Lower leg skin (tissue), 4 donors: ENCODE results near the gene MT1M. TPM values are rescaled to one million over a fixed set of nuclear protein-coding genes. Genes with fewer than 3 reads are reported as not detected.

ENCODE experiments used
- DNase-seq, 2 donors: peaks; one replicate each; pipeline ENCODE4 v3.0.0-alpha.2; 2019; ENCODE audit warnings: low spot score in 2 of 2
- H3K4me3 ChIP-seq: fragments of 200-600 bp; sonication (generic); 2 replicates; pipeline ENCODE4 v1.5.1; 2017; ENCODE audit warnings: mild to moderate bottlenecking, low read depth; ENCODE audit not compliant: poor library complexity, severe bottlenecking
- CTCF ChIP-seq, 3 donors: fragments of 450-650 bp; IDR thresholded peaks; one replicate each; pipeline ENCODE4 v1.5.1; 2016; ENCODE audit warnings: antibody characterized with exemption in 3 of 3, mild to moderate bottlenecking in 3 of 3, moderate library complexity in 2 of 3
- POLR2A ChIP-seq, 2 donors: fragments of 450-650 bp; IDR thresholded peaks; one replicate each; pipeline ENCODE4 v1.6.1; 2016 to 2017; ENCODE audit warnings: antibody characterized with exemption in 2 of 2, mild to moderate bottlenecking in 1 of 2, moderate library complexity in 1 of 2
- WGBS, 2 donors: methylation state at CpG; one replicate each; pipeline ENCODE4 v1.1.5; 2018; 5-methylcytosine and 5-hydroxymethylcytosine counted together
- intact Hi-C: fragments of 100-400 bp; cut with DNase I; formaldehyde crosslinking; loops from one replicate; pipeline ENCODE4 v1.15.0; 2023; ENCODE audit warnings: low total_unique reads
- total RNA-seq, 4 donors: library from RNA; depleted of rRNA; stranded (reverse); fragments of >200 nt; gene quantifications; one replicate each; pipeline ENCODE4 v1.1.0, GENCODE V29; 2016

MT1M gene
- total RNA-seq, 4 donors from 2014 or later = 14.1 to 29.7 (median 17.1) TPM

GRCh38 chr16:56614549-56614991 is 17.9 kb upstream of the MT1M start:
- H3K4me3 ChIP-seq = no peak overlapping the region
- DNase-seq = no peak
- no peak for TF ChIP-seq POLR2A (IDR thresholded peaks at IDR 0.05)
- TF ChIP-seq CTCF (IDR thresholded peaks at IDR 0.05) = no peak
- intact Hi-C loops = no loop called here

GRCh38 chr16:56615353-56615752 is 17.1 kb upstream of the MT1M start:
- DNase-seq = no peak
- intact Hi-C loops = no loop called here
- no peak overlapping the region for H3K4me3 ChIP-seq
- 84 to 85% methylated on average over 3 of the region's 3 CpGs for WGBS, 2 donors
- TF ChIP-seq CTCF (IDR thresholded peaks at IDR 0.05) (no peak), POLR2A (IDR thresholded peaks at IDR 0.05) (no peak)

- intact Hi-C loops = no loop called here
- TF ChIP-seq POLR2A (IDR thresholded peaks at IDR 0.05) (no peak), CTCF (IDR thresholded peaks at IDR 0.05) (no peak)
- WGBS, 2 donors = 61 to 70% methylated on average over 23 of the region's 23 CpGs
- DNase-seq = no peak
- H3K4me3 ChIP-seq = no peak overlapping the region
Measured at GRCh38 chr16:56616608-56617211, 15.7 kb upstream of the MT1M start.

GRCh38 chr16:56617212-56618085 is 15.0 kb upstream of the MT1M start:
- WGBS, 2 donors = 8 to 10% methylated on average over 12 to 33 of the region's 41 CpGs
- H3K4me3 ChIP-seq = no peak overlapping the region
- peak; percentile 67 to 94 for DNase-seq
- intact Hi-C loops = no loop called here
- no peak for TF ChIP-seq CTCF (IDR thresholded peaks at IDR 0.05)
- TF ChIP-seq POLR2A (IDR thresholded peaks at IDR 0.05) = no peak

- no peak for DNase-seq
- intact Hi-C loops = no loop called here
- WGBS, 2 donors = 80 to 85% methylated on average over 6 of the region's 6 CpGs
- TF ChIP-seq CTCF (IDR thresholded peaks at IDR 0.05) (no peak), POLR2A (IDR thresholded peaks at IDR 0.05) (no peak)
- no peak overlapping the region for H3K4me3 ChIP-seq
Measured at GRCh38 chr16:56618138-56618537, 14.3 kb upstream of the MT1M start.
